ENCODE measurements around the gene SLC6A16. TPM values are rescaled to one million over a fixed set of nuclear protein-coding genes. Genes with fewer than 3 reads are reported as not detected.

The SLC6A16 gene
- total and polyA plus RNA-seq, 10 donors = 2.1 to 6.9 (median 3.9) TPM

GRCh38 chr19:49243726-49244125 is 81.3 kb downstream of the SLC6A16 start:
- Histone ChIP-seq H3K4me3 (no peak overlapping the region), H3K4me1 (no peaks in the 10 kb centered on the region), H3K27ac (no peak overlapping the region), H3K36me3 (no peaks in the 10 kb centered on the region), H3K27me3 (replicated peaks in 1 of 7) (peaks cover 0 to 5% (median 0%) of the 10 kb centered on the region in 7 donors), H3K9me3 (no peaks in the 10 kb centered on the region)
- TF ChIP-seq POLR2AphosphoS5 (IDR thresholded peaks at IDR 0.05) = no peak
- no peak for TF ChIP-seq CTCF (IDR thresholded peaks at IDR 0.05 in 8 of 11, conservative IDR thresholded peaks at IDR 0.05 in 3 of 11)
- TF ChIP-seq POLR2A (IDR thresholded peaks at IDR 0.05) = no peak
- DNase-seq = no peak
- intact Hi-C loops (cut with DNase I; ENCODE audit: low total_unique reads) = no loop called here
- WGBS, 5 donors = 87 to 93% (median 88%) methylated on average over 11 of the region's 11 CpGs

GRCh38 chr19:49243129-49243528 is 81.9 kb downstream of the SLC6A16 start:
- Histone ChIP-seq H3K9me3 (no peaks in the 10 kb centered on the region), H3K4me1 (no peaks in the 10 kb centered on the region), H3K4me3 (no peak overlapping the region), H3K27me3 (replicated peaks in 1 of 7) (no peaks in the 10 kb centered on the region), H3K27ac (no peak overlapping the region), H3K36me3 (no peaks in the 10 kb centered on the region)
- no peak for TF ChIP-seq CTCF (IDR thresholded peaks at IDR 0.05 in 8 of 11, conservative IDR thresholded peaks at IDR 0.05 in 3 of 11)
- TF ChIP-seq POLR2AphosphoS5 (IDR thresholded peaks at IDR 0.05) = no peak
- WGBS, 5 donors = 39 to 60% (median 53%) methylated on average over 6 of the region's 6 CpGs
- no peak for DNase-seq
- intact Hi-C loops (cut with DNase I; ENCODE audit: low total_unique reads) = no loop called here

- H3K4me1 ChIP-seq = no peaks in the 10 kb centered on the region
- H3K27me3 ChIP-seq (replicated peaks in 1 of 7) = no peaks in the 10 kb centered on the region
- no peaks in the 10 kb centered on the region for H3K9me3 ChIP-seq
- no peaks in the 10 kb centered on the region for H3K36me3 ChIP-seq
- DNase-seq = no peak
- TF ChIP-seq POLR2AphosphoS5 (IDR thresholded peaks at IDR 0.05) = no peak
- TF ChIP-seq CTCF (IDR thresholded peaks at IDR 0.05 in 8 of 11, conservative IDR thresholded peaks at IDR 0.05 in 3 of 11) = no peak
- TF ChIP-seq POLR2A (IDR thresholded peaks at IDR 0.05) = no peak
- H3K27ac ChIP-seq = no peak overlapping the region
- WGBS, 5 donors = 79 to 93% (median 86%) methylated on average over 7 of the region's 7 CpGs
- H3K4me3 ChIP-seq = no peak overlapping the region
- intact Hi-C loops (cut with DNase I; ENCODE audit: low total_unique reads) = no loop called here
Measured at GRCh38 chr19:49241769-49242168, 83.2 kb downstream of the SLC6A16 start.

Small RNAs within 50 kb of the gene (microRNA-seq; reads per million reads assigned to microRNA genes)
- gene MIR4324 = 0 reads per million in 3 donors

Small RNAs within 50 kb of the gene (small RNA-seq; reads per million reads assigned to genes)
- 0 reads per million in 4 donors for gene MIR4324

Other genes with a start within 250 kb of the SLC6A16 start
- 100 to 1,000 TPM; 238 to 337 (median 270) TPM for gene SNRNP70, start 239.7 kb downstream of the SLC6A16 start, total RNA-seq
- gene SNRNP70, start 239.7 kb downstream of the SLC6A16 start, polyA plus RNA-seq = 100 to 1,000 TPM; 198 to 559 (median 421) TPM
- gene LIN7B, start 210.8 kb downstream of the SLC6A16 start, total RNA-seq = 1 to 10 TPM; 2.7 to 9.6 (median 5.5) TPM
- 1 to 10 TPM; 7.2 to 9.5 (median 9.2) TPM for gene LIN7B, start 210.8 kb downstream of the SLC6A16 start, polyA plus RNA-seq
- gene C19orf73, start 206.0 kb downstream of the SLC6A16 start, total RNA-seq = 1 to 10 TPM in 4 of 7 donors, under 1 TPM in 2, not detected in 1; 0.70 to 5.4 (median 1.6) TPM
- 1 to 10 TPM; 3.9 to 5.5 (median 4.2) TPM for gene C19orf73, start 206.0 kb downstream of the SLC6A16 start, polyA plus RNA-seq
- 1 to 10 TPM; 3.6 to 9.5 (median 5.4) TPM for gene PPFIA3, start 205.6 kb downstream of the SLC6A16 start, total RNA-seq
- 10 to 100 TPM in 1 of 3 donors, 1 to 10 TPM in 2; 6.9 to 17.2 (median 8.4) TPM for gene PPFIA3, start 205.6 kb downstream of the SLC6A16 start, polyA plus RNA-seq
- gene HRC, start 169.8 kb downstream of the SLC6A16 start, total RNA-seq = under 1 TPM in 2 of 7 donors, not detected in 5; 0.27 to 0.47 TPM
- gene HRC, start 169.8 kb downstream of the SLC6A16 start, polyA plus RNA-seq = under 1 TPM; 0.07 to 0.27 (median 0.22) TPM
- gene TRPM4, start 167.4 kb downstream of the SLC6A16 start, total RNA-seq = 10 to 100 TPM in 5 of 7 donors, 1 to 10 TPM in 2; 3.6 to 28.7 (median 13.2) TPM
- gene TRPM4, start 167.4 kb downstream of the SLC6A16 start, polyA plus RNA-seq = 10 to 100 TPM in 1 of 3 donors, 1 to 10 TPM in 2; 3.3 to 18.7 (median 4.6) TPM
- gene CD37, start 10.2 kb upstream of the SLC6A16 start, total RNA-seq = 100 to 1,000 TPM; 297 to 516 (median 398) TPM
- gene CD37, start 10.2 kb upstream of the SLC6A16 start, polyA plus RNA-seq = 100 to 1,000 TPM; 401 to 452 (median 405) TPM
- gene TEAD2, start 37.2 kb upstream of the SLC6A16 start, total RNA-seq = 10 to 100 TPM in 6 of 7 donors, 1 to 10 TPM in 1; 8.9 to 24.7 (median 15.8) TPM
- gene TEAD2, start 37.2 kb upstream of the SLC6A16 start, polyA plus RNA-seq = 1 to 10 TPM; 5.8 to 8.4 (median 5.8) TPM
- under 1 TPM in 2 of 7 donors, not detected in 5; 0.57 to 0.79 TPM for gene DKKL1, start 38.7 kb upstream of the SLC6A16 start, total RNA-seq
- 1 to 10 TPM in 1 of 3 donors, under 1 TPM in 1, not detected in 1; 0.57 to 1.1 TPM for gene DKKL1, start 38.7 kb upstream of the SLC6A16 start, polyA plus RNA-seq
- gene KASH5, start 63.1 kb upstream of the SLC6A16 start, total RNA-seq = under 1 TPM in 1 of 7 donors, not detected in 6; 0.41 TPM
- gene KASH5, start 63.1 kb upstream of the SLC6A16 start, polyA plus RNA-seq = under 1 TPM; 0.11 to 0.32 (median 0.19) TPM
- gene PTH2, start 98.2 kb upstream of the SLC6A16 start, total RNA-seq = not detected
- not detected for gene PTH2, start 98.2 kb upstream of the SLC6A16 start, polyA plus RNA-seq
- not detected for gene GFY, start 100.2 kb upstream of the SLC6A16 start, total RNA-seq
- not detected for gene GFY, start 100.2 kb upstream of the SLC6A16 start, polyA plus RNA-seq
- under 1 TPM in 2 of 7 donors, not detected in 5; 0.10 to 0.13 TPM for gene SLC17A7, start 116.3 kb upstream of the SLC6A16 start, total RNA-seq
- under 1 TPM; 0.07 to 0.12 (median 0.10) TPM for gene SLC17A7, start 116.3 kb upstream of the SLC6A16 start, polyA plus RNA-seq
- gene PIH1D1, start 126.6 kb upstream of the SLC6A16 start, total RNA-seq = 10 to 100 TPM; 76.0 to 94.3 (median 86.1) TPM
- 100 to 1,000 TPM in 2 of 3 donors, 10 to 100 TPM in 1; 85.3 to 140 (median 118) TPM for gene PIH1D1, start 126.6 kb upstream of the SLC6A16 start, polyA plus RNA-seq
- 10 to 100 TPM; 38.7 to 50.2 (median 45.8) TPM for gene ALDH16A1, start 128.0 kb upstream of the SLC6A16 start, total RNA-seq
- gene ALDH16A1, start 128.0 kb upstream of the SLC6A16 start, polyA plus RNA-seq = 10 to 100 TPM; 54.9 to 99.9 (median 94.9) TPM
- gene FLT3LG, start 149.0 kb upstream of the SLC6A16 start, total RNA-seq = 10 to 100 TPM; 11.2 to 32.8 (median 24.1) TPM
- gene FLT3LG, start 149.0 kb upstream of the SLC6A16 start, polyA plus RNA-seq = 10 to 100 TPM; 16.4 to 26.4 (median 19.9) TPM
- gene RPL13A, start 162.4 kb upstream of the SLC6A16 start, total RNA-seq = 1,000 to 10,000 TPM; 2,521 to 3,132 (median 2,768) TPM
- 1,000 to 10,000 TPM; 6,561 to 7,408 (median 7,261) TPM for gene RPL13A, start 162.4 kb upstream of the SLC6A16 start, polyA plus RNA-seq
- gene RPS11, start 171.2 kb upstream of the SLC6A16 start, total RNA-seq = 1,000 to 10,000 TPM; 1,555 to 3,509 (median 2,434) TPM
- gene RPS11, start 171.2 kb upstream of the SLC6A16 start, polyA plus RNA-seq = over 10,000 TPM in 2 of 3 donors, 1,000 to 10,000 TPM in 1; 8,326 to 12,835 (median 11,104) TPM
- gene FCGRT, start 187.5 kb upstream of the SLC6A16 start, total RNA-seq = 100 to 1,000 TPM; 273 to 616 (median 435) TPM
- gene FCGRT, start 187.5 kb upstream of the SLC6A16 start, polyA plus RNA-seq = 100 to 1,000 TPM; 144 to 364 (median 279) TPM
- gene RCN3, start 202.8 kb upstream of the SLC6A16 start, total RNA-seq = 10 to 100 TPM; 18.9 to 44.2 (median 42.8) TPM
- 10 to 100 TPM; 25.0 to 99.2 (median 89.9) TPM for gene RCN3, start 202.8 kb upstream of the SLC6A16 start, polyA plus RNA-seq

Measured in spleen (tissue), 11 donors.